NB4 (cell line): ENCODE data around the gene BPIFB2.

Experiments used
- DNase-seq: peaks from one replicate; pipeline ENCODE4 v3.0.0; 2010; ENCODE audit warnings: low read depth
- H3K4me3 ChIP-seq: one replicate; pipeline ENCODE4 v1.5.1; 2011; ENCODE audit warnings: mild to moderate bottlenecking, low read depth, low read length, moderate library complexity
- MYC ChIP-seq: IDR thresholded peaks from 2 replicates; pipeline ENCODE4 v1.6.1; 2011; ENCODE audit warnings: low read depth, low read length
- POLR2A ChIP-seq: IDR thresholded peaks from 2 replicates; pipeline ENCODE4 v1.6.1; 2011; ENCODE audit warnings: mild to moderate bottlenecking; ENCODE audit not compliant: insufficient read length; ENCODE audit errors: extremely low read depth
- TF ChIP-seq, protein P1 (sequence below): IDR thresholded peaks from one replicate; pipeline ENCODE4 v1.5.1; 2012; ENCODE audit warnings: low read depth, low read length
- TF ChIP-seq, protein P2 (sequence below): IDR thresholded peaks from 2 replicates; pipeline ENCODE4 v1.6.1; 2011; ENCODE audit warnings: low read depth, low read length

Gene BPIFB2

GRCh38 chr20:33018169-33018931 is 10.8 kb downstream of the BPIFB2 start:
- H3K4me3 ChIP-seq, result no peak overlapping the region
- DNase-seq, result no peak
- TF ChIP-seq, protein P1, sequence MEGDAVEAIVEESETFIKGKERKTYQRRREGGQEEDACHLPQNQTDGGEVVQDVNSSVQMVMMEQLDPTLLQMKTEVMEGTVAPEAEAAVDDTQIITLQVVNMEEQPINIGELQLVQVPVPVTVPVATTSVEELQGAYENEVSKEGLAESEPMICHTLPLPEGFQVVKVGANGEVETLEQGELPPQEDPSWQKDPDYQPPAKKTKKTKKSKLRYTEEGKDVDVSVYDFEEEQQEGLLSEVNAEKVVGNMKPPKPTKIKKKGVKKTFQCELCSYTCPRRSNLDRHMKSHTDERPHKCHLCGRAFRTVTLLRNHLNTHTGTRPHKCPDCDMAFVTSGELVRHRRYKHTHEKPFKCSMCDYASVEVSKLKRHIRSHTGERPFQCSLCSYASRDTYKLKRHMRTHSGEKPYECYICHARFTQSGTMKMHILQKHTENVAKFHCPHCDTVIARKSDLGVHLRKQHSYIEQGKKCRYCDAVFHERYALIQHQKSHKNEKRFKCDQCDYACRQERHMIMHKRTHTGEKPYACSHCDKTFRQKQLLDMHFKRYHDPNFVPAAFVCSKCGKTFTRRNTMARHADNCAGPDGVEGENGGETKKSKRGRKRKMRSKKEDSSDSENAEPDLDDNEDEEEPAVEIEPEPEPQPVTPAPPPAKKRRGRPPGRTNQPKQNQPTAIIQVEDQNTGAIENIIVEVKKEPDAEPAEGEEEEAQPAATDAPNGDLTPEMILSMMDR, result no peak
- TF ChIP-seq, protein P2, sequence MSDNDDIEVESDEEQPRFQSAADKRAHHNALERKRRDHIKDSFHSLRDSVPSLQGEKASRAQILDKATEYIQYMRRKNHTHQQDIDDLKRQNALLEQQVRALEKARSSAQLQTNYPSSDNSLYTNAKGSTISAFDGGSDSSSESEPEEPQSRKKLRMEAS, result no peak
- TF ChIP-seq MYC (no peak), POLR2A (no peak)

- TF ChIP-seq, protein P1, result no peak
- no peak for TF ChIP-seq POLR2A
- no peak overlapping the region for H3K4me3 ChIP-seq
- DNase-seq, result no peak
Measured at GRCh38 chr20:33019465-33020277, 12.2 kb downstream of the BPIFB2 start.

- DNase-seq, result no peak
- no peak overlapping the region for H3K4me3 ChIP-seq
- no peak for TF ChIP-seq POLR2A
- TF ChIP-seq, protein P2, result no peak
- TF ChIP-seq, protein P1, result no peak
- no peak for TF ChIP-seq MYC
Measured at GRCh38 chr20:33020278-33021161, 13.0 kb downstream of the BPIFB2 start.

- DNase-seq, result no peak
- no peak overlapping the region for H3K4me3 ChIP-seq
- TF ChIP-seq, protein P1, result no peak
- TF ChIP-seq POLR2A, result no peak
- TF ChIP-seq MYC, result no peak
- TF ChIP-seq, protein P2, result no peak
Measured at GRCh38 chr20:33021879-33022278, 14.4 kb downstream of the BPIFB2 start.

DNA sequence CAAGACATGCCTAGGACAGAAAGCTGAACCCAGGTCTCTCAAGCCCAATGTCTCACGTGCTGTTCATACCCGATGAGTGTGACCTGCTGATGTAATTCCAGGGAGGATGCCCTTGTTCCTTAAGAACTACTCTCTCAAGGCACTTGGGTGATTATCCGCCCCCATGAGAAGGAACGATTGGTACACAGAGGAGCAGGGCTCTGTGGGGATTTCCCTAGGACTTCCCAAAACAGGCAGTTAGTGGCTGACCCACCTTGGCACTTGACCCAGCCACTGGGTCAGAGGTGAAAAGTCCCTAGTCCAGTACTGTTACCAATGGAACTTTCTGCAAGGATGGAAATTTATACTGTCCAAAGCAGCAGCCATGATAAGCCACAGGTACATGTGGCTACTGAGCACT is 14.8 kb downstream of the BPIFB2 start:
- H3K4me3 ChIP-seq, result no peak overlapping the region
- no peak for DNase-seq
- TF ChIP-seq, protein P1, result no peak
- TF ChIP-seq, protein P2, result no peak
- TF ChIP-seq POLR2A, result no peak
- no peak for TF ChIP-seq MYC
